SJCRH30 (cell line): Measurements from ENCODE around the gene VRTN. TPM values are rescaled to one million over a fixed set of nuclear protein-coding genes. Genes with fewer than 3 reads are reported as not detected.

Source experiments
- DNase-seq, 2 experiments: peaks; one replicate each; pipeline ENCODE4 v3.0.0-alpha.2; 2015 to 2020
- H3K27ac ChIP-seq: fragments of 250-450 bp; sonication (Bioruptor Pico); 2 replicates; pipeline ENCODE4 v1.5.1; 2020; ENCODE audit warnings: mild to moderate bottlenecking, moderate library complexity
- H3K27me3 ChIP-seq: fragments of 250-450 bp; sonication (Bioruptor Pico); 2 replicates; pipeline ENCODE4 v1.5.1; 2020; ENCODE audit warnings: mild to moderate bottlenecking, moderate library complexity
- H3K36me3 ChIP-seq: fragments of 250-450 bp; sonication (Bioruptor Pico); 2 replicates; pipeline ENCODE4 v1.5.1; 2020; ENCODE audit warnings: mild to moderate bottlenecking, moderate library complexity
- H3K4me1 ChIP-seq: fragments of 250-450 bp; sonication (Bioruptor Pico); 2 replicates; pipeline ENCODE4 v1.5.1; 2020; ENCODE audit warnings: mild to moderate bottlenecking, moderate library complexity
- H3K4me3 ChIP-seq: fragments of 250-450 bp; sonication (Bioruptor Pico); 2 replicates; pipeline ENCODE4 v1.5.1; 2020; ENCODE audit warnings: mild to moderate bottlenecking, moderate library complexity
- H3K9me3 ChIP-seq: fragments of 250-450 bp; sonication (Bioruptor Pico); replicated peaks from 2 replicates; pipeline ENCODE4 v1.5.1; 2020; ENCODE audit warnings: mild to moderate bottlenecking, moderate library complexity
- total RNA-seq: library from RNA; depleted of rRNA; stranded (reverse); fragments of >200 nt; shearing (Covaris generic); gene quantifications from 2 replicates; pipeline ENCODE4 v1.2.3, GENCODE V29; 2014

Gene VRTN
- total RNA-seq, 1 experiment from 2014 or later: not detected

DNA sequence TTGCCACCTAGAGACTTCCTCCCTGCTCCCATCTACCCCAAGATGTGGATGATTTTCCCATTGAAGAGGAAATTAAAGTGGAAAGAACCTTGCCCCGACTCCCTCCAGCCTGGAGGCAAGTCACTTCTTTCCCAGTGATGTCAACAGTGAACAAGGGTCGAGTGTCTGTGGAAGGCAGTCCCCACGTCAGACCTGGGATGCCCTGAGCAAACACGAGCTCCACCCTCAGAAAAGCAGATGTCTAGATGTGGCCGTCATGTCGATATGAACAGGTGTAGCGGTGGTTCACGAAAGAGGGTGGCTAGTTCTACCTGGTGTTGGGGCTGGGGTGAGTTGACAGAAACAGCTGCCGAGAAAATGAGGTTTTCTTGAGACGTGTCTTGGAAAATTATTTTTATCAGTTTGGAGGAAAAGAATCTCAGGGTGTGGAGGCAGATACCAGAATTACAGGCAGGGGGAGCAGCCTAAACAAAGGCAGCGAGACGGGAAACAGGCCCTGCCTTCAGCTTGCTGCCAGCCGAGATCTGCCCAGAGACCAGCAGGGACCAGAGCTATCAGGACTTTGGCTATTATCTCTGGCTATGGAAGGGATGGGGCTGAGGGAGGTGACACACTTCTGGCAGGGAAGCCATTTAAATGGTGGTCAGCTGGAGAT is 51.9 kb downstream of the VRTN start:
- Histone ChIP-seq H3K9me3 (no peaks in the 10 kb centered on the region), H3K36me3 (no peaks in the 10 kb centered on the region), H3K4me3 (no peak overlapping the region), H3K27me3 (peaks cover 15% of the 10 kb centered on the region; the same call in 1 of the 2 replicates), H3K27ac (no peak overlapping the region), H3K4me1 (peaks cover 8% of the 10 kb centered on the region; the same call in 1 of the 2 replicates)
- peak in 1 of 2 experiments; percentile 20 for DNase-seq

DNA sequence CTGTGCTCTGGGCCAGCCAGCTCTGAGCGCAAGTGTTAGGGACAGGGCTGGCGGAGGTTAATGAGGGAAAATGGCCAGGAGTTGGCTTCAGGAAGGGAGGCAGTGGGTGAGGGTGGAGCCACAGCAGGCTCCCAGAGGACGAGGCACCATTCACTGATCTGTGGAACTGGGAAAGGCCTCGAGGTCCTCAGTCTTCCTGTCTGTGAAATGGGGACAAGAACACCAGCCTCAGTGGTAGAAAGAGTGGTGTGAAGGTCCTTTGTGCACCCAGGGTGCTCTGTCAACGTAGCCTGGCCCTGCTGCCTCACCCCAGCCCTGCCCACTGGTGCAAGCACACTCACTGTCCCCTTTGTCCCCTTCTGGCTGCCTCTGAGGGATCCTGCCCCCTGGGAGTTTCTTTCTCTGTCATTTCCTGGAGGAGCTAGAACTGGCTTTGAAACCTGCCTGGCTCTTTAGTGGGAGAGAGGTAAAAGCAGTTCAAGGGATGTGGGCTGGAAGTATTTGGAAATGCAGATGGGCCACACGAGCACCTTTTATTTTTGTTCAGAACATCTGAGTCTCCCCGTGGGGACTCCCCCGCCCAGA is 52.7 kb downstream of the VRTN start:
- H3K4me1 ChIP-seq: peaks cover 8% of the 10 kb centered on the region; the same call in 1 of the 2 replicates
- no peaks in the 10 kb centered on the region for H3K36me3 ChIP-seq
- peaks cover 15% of the 10 kb centered on the region; the same call in 1 of the 2 replicates for H3K27me3 ChIP-seq
- no peak overlapping the region for H3K4me3 ChIP-seq
- H3K27ac ChIP-seq: no peak overlapping the region
- DNase-seq: no peak
- no peaks in the 10 kb centered on the region for H3K9me3 ChIP-seq

DNA sequence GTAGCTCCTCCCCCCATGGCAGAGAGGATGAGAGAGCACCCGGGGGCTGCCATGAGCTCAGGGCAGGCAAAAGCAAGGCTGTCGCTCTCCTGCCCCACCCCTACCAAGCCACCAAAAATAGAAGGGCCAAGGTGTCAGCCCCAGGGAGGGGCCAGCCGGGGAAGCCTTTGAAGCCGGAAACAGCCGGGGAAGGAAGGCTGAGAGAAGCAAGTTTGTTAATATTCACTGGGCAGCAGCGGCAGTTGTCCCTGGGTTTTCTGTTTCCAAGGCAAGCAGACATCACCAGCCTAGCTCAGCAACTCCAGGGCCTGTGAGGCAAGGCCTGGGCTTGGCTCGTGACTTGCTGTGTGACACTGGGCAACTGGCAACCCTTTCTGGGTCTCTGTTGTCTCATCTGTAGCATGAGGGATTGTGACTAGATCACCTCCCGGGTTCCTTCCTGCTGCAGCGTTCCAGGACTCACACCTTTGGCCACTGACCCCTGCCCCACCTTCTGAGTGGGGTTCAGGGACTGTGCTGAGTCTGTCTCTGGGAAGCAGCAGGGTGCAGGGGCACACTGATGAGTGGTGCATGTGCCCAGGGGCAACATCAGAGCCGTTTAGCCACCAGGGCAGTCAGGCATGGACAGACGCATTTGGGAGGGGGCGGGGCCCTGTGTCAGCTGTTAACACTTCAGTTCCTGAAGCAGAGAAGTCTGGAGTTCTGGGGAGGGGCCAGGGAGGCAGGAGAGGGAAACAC is 53.4 kb downstream of the VRTN start:
- H3K4me3 ChIP-seq: peak overlapping the region; percentile 15; the same call in 1 of the 2 replicates
- no peaks in the 10 kb centered on the region for H3K36me3 ChIP-seq
- DNase-seq: peak; percentile 70 to 73
- peaks cover 8% of the 10 kb centered on the region; the same call in 1 of the 2 replicates for H3K4me1 ChIP-seq
- H3K27me3 ChIP-seq: peaks cover 11% of the 10 kb centered on the region; the same call in 1 of the 2 replicates
- no peak overlapping the region for H3K27ac ChIP-seq
- H3K9me3 ChIP-seq: no peaks in the 10 kb centered on the region

DNA sequence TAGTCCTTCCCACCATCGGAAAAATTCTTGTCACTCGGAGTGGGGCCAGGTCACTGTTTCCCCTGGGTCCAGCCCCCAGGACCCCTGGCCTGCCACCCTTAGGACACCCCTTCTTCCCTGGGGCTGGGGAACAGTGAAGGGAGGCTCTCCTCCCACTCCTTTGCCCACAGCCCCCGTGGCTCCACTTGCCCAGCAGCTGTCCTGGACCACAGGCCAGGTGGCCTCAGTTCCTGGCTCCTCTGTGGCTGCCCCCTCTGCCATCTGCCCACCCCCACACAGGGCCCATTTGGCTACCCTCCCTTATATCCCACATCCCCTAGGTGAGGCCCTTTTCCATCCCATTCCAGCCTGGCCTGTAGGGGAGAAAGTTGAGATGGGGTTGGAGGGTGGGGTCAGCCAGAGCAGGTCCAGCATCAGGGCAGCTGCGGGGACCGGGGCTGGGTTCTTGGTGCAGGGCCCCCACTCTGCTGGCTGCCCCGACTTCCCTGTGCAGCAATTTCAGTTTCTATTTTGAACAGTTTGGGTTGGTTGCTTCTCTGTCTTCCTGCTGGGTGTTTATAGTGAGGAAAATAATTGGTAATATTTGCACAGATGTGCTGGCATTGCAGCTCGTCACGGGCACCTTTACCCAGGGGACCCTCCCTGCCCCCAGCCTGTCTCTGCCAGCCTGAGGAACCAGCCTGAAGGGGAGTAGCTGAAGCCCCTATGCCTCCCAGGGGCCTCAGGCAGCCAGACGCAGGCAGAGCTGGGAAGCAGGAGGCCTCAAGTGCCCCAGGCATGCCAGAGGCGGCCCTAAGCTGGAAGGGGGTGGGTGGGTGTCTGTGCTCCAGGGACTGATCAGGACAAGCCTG is 54.4 kb downstream of the VRTN start:
- Histone ChIP-seq H3K9me3 (no peaks in the 10 kb centered on the region), H3K27me3 (peaks cover 9% of the 10 kb centered on the region; the same call in 1 of the 2 replicates), H3K36me3 (no peaks in the 10 kb centered on the region), H3K27ac (no peak overlapping the region), H3K4me1 (peaks cover 8% of the 10 kb centered on the region; the same call in 1 of the 2 replicates), H3K4me3 (no peak overlapping the region)
- peak in 1 of 2 experiments; percentile 12 for DNase-seq

DNA sequence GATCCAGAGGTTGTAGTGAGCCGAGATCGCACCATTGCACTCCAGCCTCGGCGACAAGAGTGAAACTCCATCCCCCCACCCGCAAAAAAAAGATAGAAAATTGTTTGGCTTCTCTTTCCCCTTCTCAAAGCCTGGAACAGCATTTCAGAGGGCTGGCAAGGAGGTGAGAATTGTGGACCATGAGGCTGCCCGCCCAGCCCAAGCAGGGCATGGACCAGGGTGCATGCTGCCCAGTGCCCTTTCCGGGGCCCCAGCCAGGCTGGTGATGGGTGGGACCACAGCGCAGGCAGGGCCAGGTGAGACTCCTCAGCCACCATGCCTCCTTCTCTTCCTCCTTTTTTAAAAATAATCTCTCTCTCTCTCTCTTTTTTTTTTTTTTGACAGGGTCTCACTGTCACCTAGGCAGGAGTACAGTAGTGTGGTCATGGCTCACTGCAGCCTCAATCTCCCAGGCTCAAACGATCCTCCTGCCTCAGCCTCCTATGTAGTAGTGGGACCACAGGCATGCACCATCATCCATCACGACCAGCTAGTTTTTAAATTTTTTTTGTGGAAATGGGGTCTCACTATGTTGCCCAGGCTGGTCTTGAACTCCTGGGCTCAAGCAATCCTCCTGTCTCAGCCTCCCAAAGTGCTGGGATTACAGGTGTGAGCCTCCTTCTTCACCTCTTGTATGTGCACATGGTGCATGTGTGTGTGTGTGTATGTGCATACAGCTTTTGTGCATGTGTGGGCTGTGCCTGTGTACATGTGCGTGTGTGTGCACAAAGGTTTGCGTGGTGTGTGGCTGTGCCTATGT is 55.5 kb downstream of the VRTN start:
- no peak overlapping the region for H3K4me3 ChIP-seq
- no peak for DNase-seq
- peaks cover 8% of the 10 kb centered on the region; the same call in 1 of the 2 replicates for H3K4me1 ChIP-seq
- no peaks in the 10 kb centered on the region for H3K9me3 ChIP-seq
- no peak overlapping the region for H3K27ac ChIP-seq
- no peaks in the 10 kb centered on the region for H3K36me3 ChIP-seq
- H3K27me3 ChIP-seq: peaks cover 10% of the 10 kb centered on the region; the same call in 1 of the 2 replicates

DNA sequence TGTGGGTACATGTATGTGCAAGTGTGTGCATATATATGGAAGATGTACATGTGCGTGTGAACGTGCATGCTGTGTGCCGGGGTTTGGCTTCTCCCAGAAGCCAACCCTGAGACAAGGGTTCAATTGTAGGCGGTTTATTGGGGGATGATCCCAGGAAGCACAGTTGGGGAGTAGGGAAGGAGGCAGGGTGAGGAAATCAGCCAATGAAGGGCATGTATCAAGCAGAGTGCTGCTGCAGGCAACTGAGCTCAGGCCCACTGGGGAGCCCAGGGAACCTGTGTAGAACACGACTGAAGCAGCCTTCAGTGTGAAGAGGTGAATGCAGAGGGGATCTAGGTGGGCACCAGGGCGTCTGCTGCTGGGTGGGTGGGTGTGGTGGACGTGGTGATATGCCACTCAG is 56.2 kb downstream of the VRTN start:
- H3K27me3 ChIP-seq: peaks cover 9% of the 10 kb centered on the region; the same call in 1 of the 2 replicates
- no peak overlapping the region for H3K27ac ChIP-seq
- no peaks in the 10 kb centered on the region for H3K36me3 ChIP-seq

DNA sequence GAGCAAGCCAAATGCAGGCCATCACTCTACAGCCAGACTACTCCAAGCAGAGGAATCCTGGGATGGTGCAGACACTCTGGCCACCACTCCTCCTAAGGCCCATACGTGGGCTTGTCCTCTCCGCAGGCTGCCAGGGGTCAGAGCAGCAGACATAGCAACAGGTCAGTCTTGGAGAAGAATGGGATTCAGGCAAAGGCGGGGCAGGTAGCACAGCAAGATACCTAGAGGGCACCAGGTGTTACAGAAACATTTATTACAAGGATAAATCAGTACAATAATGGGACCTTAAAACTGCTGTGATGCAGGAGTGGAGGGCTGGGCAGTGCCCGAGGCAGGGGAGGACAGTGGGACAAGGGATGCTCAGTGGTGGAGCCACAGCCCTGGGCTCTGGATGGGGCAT is 57.4 kb downstream of the VRTN start:
- peaks cover 8% of the 10 kb centered on the region; the same call in 1 of the 2 replicates for H3K4me1 ChIP-seq
- H3K9me3 ChIP-seq: no peaks in the 10 kb centered on the region
- H3K36me3 ChIP-seq: no peaks in the 10 kb centered on the region
- H3K27me3 ChIP-seq: peaks cover 2% of the 10 kb centered on the region; the same call in 1 of the 2 replicates
- DNase-seq: no peak
- H3K27ac ChIP-seq: no peak overlapping the region
- H3K4me3 ChIP-seq: no peak overlapping the region

More for the DNA sequence above, 56.2 kb downstream of the VRTN start:
- H3K4me1 ChIP-seq: peaks cover 8% of the 10 kb centered on the region; the same call in 1 of the 2 replicates
- no peak for DNase-seq
- H3K9me3 ChIP-seq: no peaks in the 10 kb centered on the region
- no peak overlapping the region for H3K4me3 ChIP-seq

DNA sequence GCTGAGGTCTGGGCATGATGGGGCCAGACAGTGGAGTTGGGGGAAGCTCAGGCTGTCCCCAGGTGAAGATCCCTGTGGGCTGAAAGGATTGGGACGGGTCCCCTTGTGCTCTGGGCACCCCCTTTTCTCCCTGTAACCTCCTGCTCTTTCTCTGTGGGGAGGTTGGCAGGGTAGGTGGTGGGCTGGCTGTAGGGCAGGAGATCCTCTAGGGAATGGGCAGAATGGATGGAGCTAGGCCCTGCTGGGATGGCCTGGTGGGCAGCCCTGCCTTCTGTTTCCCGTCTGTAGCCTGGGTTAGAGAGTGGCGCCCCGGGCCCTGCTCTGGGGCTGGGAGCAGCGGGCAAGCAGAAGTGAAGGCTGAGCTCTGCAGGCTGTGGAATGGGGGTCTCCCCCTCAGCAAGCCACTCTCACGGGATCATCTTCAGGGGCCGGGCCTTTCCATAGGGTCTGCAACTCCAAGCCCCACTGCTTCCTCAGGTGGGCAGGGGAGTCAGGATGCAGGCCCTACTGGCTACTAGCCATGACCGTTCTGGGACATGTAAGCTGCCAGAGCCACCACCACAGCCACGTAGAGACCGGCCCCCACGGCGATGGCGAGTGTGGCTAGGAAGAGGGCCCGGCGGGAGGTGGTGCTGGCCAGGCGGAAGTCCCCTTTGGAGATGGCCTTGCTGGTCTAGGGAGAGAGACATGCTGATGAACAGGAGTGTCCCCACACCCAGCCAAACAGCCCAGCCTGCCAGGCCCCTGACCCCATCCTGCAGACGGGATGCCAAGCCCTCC is 58.9 kb downstream of the VRTN start:
- Histone ChIP-seq H3K36me3 (no peaks in the 10 kb centered on the region), H3K9me3 (no peaks in the 10 kb centered on the region), H3K4me1 (peaks cover 8% of the 10 kb centered on the region; the same call in 1 of the 2 replicates), H3K27me3 (peaks cover 2% of the 10 kb centered on the region; the same call in 1 of the 2 replicates), H3K4me3 (no peak overlapping the region), H3K27ac (no peak overlapping the region)
- no peak for DNase-seq

DNA sequence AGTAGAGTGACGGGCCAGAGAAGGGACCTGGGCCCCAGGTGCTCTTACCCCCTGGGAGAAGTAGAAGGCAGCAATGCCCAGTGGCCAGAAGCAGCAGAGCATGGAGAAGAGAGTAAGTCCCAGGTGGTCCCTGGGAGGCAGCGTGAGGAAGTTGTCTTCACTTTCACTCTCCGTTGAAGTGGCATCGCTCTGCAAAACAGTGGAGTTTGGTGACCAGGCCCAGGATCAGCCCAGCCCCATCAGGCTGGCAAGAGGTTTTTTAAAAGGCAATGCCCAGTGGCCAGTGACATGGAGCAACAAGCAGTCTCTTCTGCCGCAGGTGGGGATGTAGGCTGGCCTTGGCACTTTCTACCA is 59.5 kb downstream of the VRTN start:
- DNase-seq: no peak
- H3K4me1 ChIP-seq: peaks cover 3% of the 10 kb centered on the region; the same call in 1 of the 2 replicates
- H3K36me3 ChIP-seq: no peaks in the 10 kb centered on the region

DNA sequence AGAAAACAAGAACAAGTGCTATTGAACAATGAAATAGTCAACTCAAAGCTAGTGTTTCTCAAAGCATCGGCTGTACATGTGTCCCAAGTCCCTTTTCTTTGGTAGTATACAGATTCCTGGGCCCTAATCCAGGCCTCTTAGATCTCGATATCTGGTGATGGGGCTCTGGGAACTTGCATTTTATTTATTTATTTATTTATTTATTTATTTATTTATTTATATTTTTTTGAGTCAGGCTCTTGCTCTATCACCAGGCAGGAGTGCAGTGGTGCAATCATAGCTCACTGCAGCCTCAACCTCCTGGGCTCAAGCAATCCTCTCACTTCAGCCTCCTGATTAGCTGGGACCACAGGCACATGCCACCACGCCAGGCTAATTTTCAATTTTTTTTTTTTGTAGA is 60.6 kb downstream of the VRTN start:
- Histone ChIP-seq H3K9me3 (no peaks in the 10 kb centered on the region), H3K4me3 (no peak overlapping the region), H3K27ac (no peak overlapping the region), H3K36me3 (no peaks in the 10 kb centered on the region), H3K4me1 (no peaks in the 10 kb centered on the region), H3K27me3 (peaks cover 2% of the 10 kb centered on the region; the same call in 1 of the 2 replicates)
- no peak for DNase-seq

More for the DNA sequence above, 59.5 kb downstream of the VRTN start:
- Histone ChIP-seq H3K27ac (no peak overlapping the region), H3K4me3 (no peak overlapping the region), H3K9me3 (no peaks in the 10 kb centered on the region), H3K27me3 (peaks cover 2% of the 10 kb centered on the region; the same call in 1 of the 2 replicates)

DNA sequence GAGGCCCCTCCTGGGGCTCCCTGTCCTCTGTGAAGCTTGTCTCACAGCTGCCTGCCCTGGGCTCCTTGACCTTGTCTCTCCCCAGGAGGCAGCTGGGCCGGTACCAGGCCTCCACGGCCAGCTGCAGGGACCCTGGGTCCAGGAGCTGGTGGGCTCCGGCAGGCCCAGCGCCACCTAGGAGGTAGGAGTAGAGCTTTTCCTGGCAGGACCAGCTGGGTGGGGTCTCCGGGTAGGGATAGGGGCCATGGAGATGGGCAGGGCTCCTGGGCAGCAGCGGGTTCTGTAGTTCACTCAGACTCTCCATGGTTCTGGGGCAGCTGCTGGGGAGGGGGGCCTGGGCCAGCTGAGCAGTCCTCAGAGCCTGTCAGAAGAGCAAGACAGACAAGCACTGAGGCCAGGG is 61.2 kb downstream of the VRTN start:
- Histone ChIP-seq H3K4me3 (no peak overlapping the region), H3K4me1 (peaks cover 2% of the 10 kb centered on the region), H3K27ac (no peak overlapping the region), H3K9me3 (no peaks in the 10 kb centered on the region), H3K27me3 (peaks cover 2% of the 10 kb centered on the region; the same call in 1 of the 2 replicates), H3K36me3 (no peaks in the 10 kb centered on the region)
- no peak for DNase-seq
